GM21825 (cell line): ENCODE data around the gene OR4D1.
A peak's percentile ranks its signal among the peaks of the same experiment; 100 is the strongest.
"Not testable (repeated sequence)": the region's sequence is repeated elsewhere in the genome, so short reads cannot be mapped to it uniquely, and the experiment has no call there.

Source experiments
- ATAC-seq: cut with Tn5 transposase; IDR thresholded peaks from one replicate; pipeline ENCODE4 v1.9.1; 2021; ENCODE audit warnings: mild to moderate bottlenecking, moderate library complexity; ENCODE audit not compliant: unreplicated experiment

The OR4D1 gene

DNA sequence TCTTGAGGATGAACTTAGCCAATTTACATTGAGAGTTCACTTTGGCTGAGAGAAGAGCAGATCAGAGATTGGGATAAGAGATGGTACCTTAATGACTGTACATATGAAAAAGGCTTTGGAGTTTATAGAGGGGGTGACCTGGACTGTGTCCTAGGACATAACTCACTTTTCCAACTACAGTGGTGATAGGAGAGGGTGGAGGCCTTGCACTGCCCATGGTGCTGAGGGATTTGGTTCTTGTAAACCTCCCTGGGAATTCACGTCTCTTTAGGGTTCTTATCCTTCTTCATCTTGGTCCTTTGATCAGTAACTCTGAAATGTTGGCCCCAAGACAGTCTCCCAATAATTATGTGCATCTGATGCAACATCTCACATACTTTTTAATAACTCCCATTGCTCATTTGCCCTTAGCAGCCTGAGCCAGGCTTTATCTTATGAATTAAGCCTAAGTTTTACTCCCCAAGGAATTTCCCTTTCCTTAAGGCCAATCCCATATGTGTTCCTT is at the start of gene OR4D1:
TSS of gene OR4D1 (plus strand) at position 455 of the 505 bp plus-strand sequence. CDS start 6,770 bp downstream, outside the sequence.
- ATAC-seq: no peak

DNA sequence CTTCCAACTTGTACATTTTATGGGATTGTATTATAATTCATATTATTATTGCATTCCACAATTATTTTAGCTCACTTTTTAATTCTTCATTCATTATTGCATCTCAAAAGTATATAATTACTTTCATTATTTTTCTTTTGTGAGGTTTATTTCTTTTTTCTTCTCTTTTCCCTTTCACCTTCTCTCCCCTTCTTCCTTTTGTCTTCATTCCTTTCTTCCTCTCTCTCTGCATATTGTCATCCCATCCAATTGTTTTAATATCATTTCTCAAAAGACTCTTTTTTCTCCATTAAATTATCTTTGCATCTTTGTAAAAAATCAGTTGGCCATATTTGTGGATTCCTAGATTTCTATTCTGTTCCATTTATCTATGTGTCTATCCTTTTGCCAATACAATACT is 47.7 kb upstream of the OR4D1 start:
- ATAC-seq: no peak

DNA sequence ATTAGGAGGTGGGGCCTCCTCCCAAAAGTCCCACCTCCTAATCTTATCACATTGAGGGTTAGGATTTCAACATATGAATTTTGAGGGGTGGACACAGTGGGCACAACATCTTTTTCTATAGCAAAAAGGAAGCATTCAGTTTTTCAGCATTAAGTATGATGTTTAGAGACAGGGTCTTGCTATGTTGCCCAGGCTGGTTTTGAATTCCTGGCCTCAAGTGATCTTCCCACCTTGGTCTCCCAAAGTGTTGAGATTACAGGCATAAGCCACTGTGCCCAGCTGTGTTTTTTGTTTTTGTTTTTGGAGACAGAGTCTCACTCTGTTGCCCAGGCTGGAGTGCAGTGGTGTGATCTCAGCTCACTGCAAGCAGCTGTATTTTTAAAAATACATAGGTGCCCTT is 46.3 kb upstream of the OR4D1 start:
- not testable (repeated sequence) for ATAC-seq

DNA sequence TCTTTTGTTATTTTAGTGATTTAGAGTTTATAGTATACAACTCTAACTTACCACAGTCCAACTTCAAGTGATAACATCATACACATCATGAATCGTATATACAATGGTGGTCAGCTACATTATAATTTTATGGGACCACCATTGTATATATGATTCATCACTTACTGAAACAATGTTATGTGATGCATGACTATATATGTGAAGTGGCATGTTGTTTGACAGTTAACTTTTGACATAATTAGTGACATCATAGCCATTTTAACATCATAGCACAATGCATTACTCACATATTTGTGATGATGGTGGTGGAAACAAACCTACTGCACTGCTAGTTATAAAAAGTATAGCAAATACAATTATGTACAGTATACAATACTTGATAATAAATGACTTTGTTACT is 43.1 kb upstream of the OR4D1 start:
- no peak for ATAC-seq

DNA sequence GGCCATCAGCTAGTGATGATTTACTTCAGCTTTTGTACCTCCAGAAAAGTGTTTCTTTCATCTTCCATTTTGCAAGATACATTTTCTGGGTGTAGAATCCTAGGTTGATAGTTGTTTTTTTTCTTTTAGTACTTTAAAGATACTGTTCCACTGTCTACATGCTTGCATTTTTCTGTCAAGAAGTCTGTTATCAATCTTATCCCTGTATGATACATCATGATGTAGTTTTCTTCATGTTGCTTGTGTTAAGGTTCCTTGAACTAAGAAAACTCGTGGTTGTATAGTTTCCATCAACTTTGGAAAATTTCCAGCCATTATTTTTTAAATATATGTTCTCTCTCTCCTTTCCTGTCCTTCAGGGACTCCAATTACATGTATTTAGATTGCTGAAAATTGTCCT is 40.9 kb upstream of the OR4D1 start:
- no peak for ATAC-seq

DNA sequence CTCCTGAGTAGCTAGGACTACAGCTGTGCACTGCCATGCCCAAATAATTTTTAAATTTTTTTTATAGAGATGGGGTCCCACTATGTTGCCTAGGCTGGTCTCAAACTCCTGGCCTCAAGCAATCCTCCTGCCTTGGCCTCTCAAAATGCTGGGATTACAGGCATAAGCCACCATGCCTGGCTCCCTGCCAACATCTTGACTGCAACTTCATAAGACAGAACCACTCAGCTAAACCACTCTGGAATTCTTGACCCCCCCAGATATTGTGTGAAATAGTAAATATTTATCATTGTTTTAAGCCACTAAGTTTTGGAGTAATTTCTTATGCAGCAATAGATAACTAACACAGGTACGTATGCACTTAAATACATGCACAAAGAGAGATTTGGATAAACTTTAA is 39.0 kb upstream of the OR4D1 start:
- ATAC-seq: no peak

DNA sequence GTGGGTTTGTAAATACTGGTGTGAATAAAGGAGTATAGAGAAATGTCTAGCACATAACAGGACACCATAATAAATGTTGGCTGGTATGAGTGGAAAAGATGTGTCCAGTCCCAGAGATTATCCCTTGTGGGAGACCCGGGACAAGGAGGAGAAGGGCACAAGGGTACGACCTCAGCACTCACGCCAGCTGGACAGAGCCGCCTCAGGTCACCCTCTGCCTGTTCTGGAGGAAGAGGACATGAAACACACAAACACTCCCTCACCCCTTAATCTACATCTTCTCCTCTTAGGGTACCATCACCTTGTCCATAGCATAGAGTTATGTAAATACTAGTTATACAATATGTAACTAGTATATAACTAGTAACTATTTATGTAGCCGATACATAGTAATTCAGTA is 38.2 kb upstream of the OR4D1 start:
- no peak for ATAC-seq

DNA sequence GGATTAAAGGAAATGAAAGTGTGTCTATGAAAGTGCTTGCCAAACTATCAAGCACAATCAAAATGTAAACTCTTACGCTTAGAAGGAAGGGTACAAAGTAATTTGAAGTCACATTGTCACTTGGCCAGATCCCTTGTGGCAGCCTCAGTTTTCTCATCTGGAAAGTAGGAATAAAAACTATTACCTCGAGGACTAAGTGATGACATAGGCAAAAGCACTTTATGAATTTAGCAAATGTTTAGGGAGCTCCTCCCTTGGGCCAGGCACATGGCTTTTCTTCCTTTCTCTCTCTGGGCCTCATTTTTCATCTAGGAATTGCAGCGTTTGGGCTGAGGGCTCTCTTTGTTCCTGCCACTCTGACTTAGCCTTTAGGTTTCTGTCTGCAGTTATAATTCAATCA is 36.5 kb upstream of the OR4D1 start:
- no peak for ATAC-seq

DNA sequence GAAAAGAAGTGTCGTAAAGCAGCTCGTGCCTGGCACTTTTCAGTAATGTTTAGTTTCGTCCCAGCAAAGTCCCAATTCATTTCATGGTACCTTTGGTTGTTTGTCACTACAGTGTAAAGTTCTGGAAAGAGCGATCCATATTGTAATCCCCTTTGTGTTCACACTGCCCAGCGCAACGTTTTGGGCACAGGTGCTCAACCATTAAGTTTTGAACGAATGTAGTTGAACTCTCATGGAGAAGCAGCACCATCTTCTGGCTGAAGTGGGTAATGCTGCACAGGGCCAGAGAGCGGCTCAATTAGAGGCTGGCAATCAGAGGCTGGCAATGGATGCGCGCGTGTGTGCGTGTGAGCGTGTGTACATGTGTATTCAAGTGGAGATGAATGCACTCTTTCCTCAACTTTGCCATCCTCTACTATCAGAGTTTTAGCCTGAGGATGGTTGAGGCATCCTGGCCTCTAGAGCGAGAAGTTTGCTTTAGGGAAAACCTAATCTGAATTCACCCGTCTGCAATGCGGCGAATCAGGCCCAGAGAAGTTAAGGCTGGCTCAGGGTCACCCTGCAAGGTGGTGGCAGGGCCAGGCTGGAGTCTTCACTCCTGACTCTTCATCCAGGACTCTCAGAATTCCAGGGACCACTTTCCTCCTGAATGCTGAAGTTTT is 35.1 kb upstream of the OR4D1 start:
- ATAC-seq: peak; percentile 55

DNA sequence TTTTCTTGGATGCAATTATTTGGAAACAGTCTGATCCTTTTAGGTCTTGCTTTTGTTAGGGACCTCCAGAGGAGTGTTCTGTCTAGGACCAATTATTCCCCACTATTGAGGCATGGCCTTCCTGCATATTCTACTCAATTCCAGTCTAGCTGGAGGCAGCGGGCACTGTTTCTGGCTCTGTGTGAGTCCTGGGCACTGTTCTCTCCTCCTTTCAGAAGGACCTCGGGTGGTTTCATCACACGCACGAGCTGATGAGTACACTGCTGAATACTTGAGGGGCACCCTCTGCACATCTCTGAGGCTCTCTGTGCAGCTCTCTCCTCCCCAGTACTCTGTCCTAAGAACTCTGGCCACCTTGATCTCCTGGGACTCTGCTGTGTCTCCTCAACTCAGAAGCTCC is 34.2 kb upstream of the OR4D1 start:
- no peak for ATAC-seq

DNA sequence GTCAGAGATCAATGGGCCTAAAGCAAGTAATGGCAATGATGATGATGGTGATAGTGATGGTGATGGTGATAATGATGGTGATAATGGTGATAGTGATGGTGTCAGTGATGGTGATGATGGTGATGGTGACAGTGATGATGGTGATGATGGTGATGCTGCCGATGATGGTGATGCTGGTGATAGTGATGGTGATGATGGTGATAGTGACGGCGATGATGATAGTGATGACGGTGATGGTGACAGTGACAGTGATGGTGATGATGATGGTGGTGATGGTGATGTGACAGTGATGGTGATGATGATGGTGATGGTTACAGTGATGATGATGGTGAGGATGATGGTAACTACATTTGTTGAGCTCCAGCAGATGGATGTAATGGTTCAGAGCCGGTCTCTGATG is 30.8 kb upstream of the OR4D1 start:
- no peak for ATAC-seq

DNA sequence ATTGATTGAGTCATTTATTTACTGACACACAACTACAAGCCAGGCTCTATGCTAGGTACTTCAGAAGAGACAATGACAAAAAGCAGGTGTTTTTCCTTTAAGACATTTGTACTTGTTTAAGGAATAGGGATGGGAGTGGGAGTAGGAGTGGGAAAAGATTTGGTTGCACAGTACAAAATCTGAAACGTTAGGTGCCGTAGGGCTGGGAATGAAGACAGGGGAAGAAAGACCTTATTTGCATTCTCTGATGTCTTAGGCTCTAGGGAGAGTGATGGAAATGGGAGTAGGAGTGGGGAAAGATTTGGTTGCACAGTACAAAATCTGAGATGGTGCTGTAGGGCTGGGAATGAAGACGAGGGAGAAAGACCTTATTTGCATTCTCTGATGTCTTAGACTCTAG is 28.7 kb upstream of the OR4D1 start:
- no peak for ATAC-seq

DNA sequence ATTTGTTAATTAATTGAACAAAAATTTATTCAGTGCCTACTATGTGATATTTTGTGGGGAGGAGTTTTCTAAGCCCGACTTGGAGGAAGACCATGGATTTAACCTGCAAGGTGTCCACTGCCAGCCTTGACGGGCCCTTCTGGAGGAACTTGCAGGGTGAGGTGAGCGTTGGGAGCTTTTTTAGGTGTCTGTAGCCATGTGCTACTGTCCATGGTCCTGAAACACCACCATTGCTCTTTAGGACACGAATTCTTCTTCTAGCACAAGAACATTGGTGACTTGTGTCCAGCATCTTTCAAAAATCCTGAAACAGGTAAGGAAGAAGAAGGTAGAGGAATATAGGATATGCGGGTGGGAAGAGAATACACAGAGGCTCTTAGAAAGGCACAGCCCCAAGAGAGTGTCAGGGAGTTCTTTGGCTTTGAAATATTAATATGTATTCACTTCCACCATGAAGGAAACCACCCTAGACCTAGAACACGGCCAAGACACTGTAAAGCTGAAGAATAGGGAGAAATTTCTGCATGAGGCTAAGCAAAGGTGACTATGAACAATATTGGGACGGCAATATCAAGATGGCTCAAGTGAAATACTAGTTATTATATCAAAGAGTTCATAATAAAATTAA is 27.9 kb upstream of the OR4D1 start:
- no peak for ATAC-seq

DNA sequence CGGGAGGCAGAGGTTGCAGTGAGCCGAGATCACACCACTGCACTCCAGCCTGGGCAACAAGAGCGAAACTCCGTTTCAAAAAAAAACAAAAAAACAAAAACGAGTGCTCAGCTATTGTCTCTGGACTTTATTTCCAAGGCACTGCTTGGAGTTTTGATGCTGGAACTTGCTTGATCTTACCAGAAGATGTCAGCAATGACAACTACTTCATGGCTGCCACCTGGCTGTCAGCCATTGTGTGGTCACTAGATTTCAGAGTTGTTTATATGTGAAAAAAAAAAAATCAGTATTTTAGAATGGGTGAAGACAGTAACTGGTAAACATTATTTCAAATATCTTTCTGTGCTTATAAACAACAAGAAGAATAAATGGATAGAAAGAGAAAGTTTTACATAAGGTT is 26.3 kb upstream of the OR4D1 start:
- ATAC-seq: no peak

DNA sequence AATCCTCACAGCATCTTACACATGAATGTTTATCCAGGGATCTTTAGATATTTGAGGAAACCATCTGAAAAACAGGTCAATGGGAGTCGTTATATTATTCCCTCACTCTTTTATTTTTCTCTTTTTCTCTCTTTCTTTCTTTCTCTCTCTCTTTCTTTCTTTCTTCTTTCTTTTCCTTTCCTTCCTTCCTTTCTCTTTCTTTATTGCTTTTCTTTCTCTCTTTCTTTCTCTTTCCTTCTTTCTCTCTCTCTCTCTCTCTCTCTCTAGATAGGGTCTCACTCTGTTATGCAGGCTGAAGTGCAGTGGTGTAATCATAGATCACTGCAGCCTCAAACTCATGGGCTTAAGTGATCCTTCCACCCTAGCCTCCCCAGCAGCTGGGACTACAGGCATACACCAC is 20.3 kb upstream of the OR4D1 start:
- ATAC-seq: no peak

DNA sequence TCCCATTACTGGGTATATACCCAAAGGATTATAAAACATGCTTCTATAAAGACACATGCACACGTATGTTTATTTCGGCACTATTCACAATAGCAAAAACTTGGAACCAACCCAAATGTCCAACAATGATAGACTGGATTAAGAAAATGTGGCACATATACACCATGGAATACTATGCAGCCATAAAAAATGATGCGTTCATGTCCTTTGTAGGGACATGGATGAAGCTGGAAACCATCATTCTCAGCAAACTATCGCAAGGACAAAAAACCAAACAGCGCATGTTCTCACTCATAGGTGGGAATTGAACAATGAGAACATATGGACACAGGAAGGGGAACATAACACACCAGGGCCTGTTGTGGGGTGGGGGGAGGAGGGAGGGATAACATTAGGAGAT is 15.5 kb upstream of the OR4D1 start:
- ATAC-seq: not testable (repeated sequence)

DNA sequence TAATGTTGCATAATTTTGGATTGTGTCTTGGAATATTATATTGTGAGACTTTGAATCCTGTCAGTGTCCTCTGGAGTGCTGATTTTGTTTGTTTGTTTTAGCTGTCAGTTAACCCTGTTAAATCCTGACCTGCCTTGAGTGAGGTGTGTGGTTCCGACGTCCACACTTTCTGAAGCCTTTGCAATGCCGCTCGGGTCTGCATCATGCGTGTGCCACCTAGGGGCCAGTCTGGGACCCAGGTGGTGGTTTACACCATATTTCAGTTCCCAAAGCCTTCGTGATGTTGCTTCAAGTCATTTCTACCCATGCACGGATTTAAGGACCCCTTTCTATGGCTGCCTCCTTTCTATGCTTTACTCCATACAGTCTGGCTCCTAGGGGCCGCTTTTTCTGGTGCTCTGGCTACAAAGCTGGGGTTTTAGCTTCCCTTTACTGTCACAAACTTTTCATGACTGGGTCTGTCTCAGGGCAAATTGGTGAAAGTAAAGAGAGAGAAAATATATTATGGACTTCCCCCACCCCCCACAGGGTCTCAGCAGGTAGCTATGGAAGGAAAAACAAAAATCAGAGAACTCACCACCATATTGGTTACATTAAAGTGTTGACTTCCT is 11.4 kb upstream of the OR4D1 start:
- no peak for ATAC-seq

DNA sequence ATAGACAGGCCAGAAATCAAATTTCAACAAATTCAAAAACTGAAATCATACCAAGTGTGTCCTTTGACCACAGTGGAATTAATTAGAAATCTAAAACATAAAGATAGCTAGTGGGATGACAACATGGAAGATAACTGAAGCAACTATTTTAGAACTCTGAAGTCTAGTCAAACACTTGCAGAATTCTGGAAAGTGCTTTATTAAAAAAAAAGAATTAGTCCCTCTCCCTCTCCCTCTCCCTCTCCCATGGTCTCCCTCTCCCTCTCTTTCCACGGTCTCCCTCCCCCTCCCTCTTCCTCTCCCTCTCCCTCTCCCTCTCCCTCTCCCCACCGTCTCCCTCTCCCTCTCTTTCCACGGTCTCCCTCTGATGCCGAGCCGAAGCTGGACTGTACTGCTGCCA is 6.7 kb upstream of the OR4D1 start:
- no peak for ATAC-seq

DNA sequence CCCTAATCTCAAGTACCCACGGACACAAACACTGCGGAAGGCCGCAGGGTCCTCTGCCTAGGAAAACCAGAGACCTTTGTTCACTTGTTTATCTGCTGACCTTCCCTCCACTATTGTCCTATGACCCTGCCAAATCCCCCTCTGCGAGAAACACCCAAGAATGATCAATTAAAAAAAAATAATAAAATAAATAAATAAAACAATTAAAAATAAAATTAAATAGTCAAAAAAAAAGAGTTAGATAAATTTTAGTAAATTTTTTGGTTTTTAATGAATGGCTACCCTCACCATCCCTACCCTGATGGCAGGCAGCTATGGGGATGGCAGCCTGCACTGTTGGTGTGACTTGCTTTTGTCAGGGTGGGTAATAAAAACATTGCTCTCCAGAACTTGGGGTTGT is 4.8 kb upstream of the OR4D1 start:
- not testable (repeated sequence) for ATAC-seq

DNA sequence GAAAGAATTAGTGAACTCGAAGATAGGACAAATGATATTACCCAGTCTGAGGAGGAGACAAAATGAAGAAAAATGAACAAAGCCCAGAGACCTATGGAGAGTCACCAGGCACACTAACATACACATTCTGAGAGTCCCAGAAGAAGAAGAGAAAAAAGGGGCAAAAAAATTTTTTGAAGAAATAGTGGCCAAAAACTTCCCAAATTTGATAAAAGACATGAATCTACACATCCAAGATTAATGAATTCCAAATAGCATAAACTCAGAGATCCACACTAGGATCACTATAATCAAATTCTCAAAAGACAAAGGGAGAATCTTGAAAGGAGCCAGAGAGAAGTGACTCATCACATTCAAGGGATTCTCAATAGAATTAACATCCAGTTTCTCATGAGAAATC is 3.4 kb upstream of the OR4D1 start:
- ATAC-seq: no peak

DNA sequence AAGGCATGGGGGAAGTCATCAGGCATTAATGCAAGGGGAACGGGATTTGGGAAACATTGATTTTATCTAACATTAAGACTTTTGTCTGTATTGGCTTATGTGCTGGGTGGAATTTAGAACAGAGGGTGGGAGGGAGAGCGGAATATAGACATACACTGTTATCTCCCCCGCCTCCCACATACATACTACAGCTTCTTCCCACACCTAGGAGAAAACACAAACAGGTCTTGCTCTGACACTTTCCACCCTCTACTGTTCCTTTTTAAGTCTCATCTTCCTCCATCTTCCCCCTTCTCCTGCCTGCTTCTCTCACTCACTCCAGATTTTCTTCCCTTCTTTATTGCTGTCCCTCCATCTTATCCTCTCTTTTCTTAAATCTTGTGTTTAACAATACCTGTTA is 425 bp downstream of the OR4D1 start:
- no peak for ATAC-seq

DNA sequence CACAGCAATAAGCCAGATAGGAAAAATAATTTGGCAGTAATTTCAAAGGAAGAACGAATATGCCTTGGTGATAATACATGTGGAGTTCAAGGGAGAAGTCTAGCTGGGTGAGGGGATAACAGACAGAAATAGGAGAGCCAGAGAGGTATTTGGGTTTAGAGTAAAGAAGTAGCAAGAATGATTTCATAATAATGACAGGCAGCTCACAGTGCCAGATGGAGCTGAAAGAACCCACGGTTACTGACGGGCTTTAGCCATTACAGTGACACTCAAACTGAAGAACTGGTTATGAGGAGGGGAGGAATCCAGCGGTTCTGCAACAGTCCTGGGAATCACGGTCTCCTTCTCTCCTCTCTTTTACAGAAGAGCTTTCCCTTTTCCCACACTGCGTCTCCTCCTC is 2.2 kb downstream of the OR4D1 start:
- ATAC-seq: no peak
